ENCODE data around the gene PTPRM.

DNA sequence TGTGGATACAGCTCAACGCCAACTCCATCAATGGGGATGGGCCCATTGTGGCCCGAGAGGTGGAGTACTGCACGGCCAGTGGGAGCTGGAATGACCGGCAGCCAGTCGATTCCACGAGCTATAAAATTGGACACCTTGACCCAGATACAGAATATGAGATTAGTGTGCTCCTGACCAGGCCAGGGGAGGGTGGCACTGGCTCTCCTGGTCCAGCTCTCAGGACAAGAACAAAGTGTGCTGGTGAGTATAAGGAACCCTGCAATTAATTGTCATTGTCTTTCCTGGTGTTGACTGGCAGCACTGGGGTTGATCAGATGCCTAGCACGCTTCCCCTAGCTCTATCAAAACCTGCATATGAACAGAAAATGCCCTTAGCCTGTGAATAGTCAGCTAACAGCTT lies 388.1 kb downstream of the PTPRM start:
- no peak for TF ChIP-seq ZNF274 (IDR thresholded peaks at IDR 0.05; ENCODE audit: low read length)
- no peak for TF ChIP-seq ZNF274 (tag by site-specific recombination; IDR thresholded peaks at IDR 0.05; ENCODE audit: borderline replicate concordance)
- no peak for TF ChIP-seq CTCF (tag by site-specific recombination; IDR thresholded peaks at IDR 0.05)
- TF ChIP-seq MYNN (tag by site-specific recombination; IDR thresholded peaks at IDR 0.05; ENCODE audit: borderline replicate concordance) = no peak
- no peak for TF ChIP-seq ZNF585B (tag by site-specific recombination; IDR thresholded peaks at IDR 0.05)
- TF ChIP-seq ZBTB8A (tag by site-specific recombination; IDR thresholded peaks at IDR 0.05) = no peak

Measured in HEK293 (cell line).